ENCODE results near the gene ATOH8. TPM values are rescaled to one million over a fixed set of nuclear protein-coding genes. Genes with fewer than 3 reads are reported as not detected.
A peak's percentile ranks its signal among the peaks of the same experiment; 100 is the strongest.

Gene ATOH8
- total RNA-seq (ENCODE audit: unreplicated experiment) = 9.0 TPM
- long read RNA-seq, partial matches to known transcripts = 0 of 2 reads
- long read RNA-seq, other reads (novel, unspliced or antisense) = 1 of 2 reads

- H3K9me3 Mint-ChIP-seq (ENCODE audit: unreplicated experiment) = peaks cover 16% of the 10 kb centered on the region
- peak within 1 kb of the TSS; percentile 91 for H3K4me3 Mint-ChIP-seq (ENCODE audit: unreplicated experiment)
- H3K27ac Mint-ChIP-seq (ENCODE audit: unreplicated experiment) = peak within 1 kb of the TSS; percentile 48
- peaks cover 15% of the 10 kb centered on the region for H3K27me3 Mint-ChIP-seq (ENCODE audit: unreplicated experiment)
- no peak for TF ChIP-seq CTCF (IDR thresholded peaks at IDR 0.05; ENCODE audit: partially characterized antibody, unreplicated experiment)
- H3K4me1 Mint-ChIP-seq (ENCODE audit: low read depth, unreplicated experiment) = peaks cover 8% of the 10 kb centered on the region
- DNase-seq = peak; percentile 70
- no peaks in the 10 kb centered on the region for H3K36me3 Mint-ChIP-seq (ENCODE audit: unreplicated experiment)
Observed at GRCh38 chr2:85753525-85754312, at the start of gene ATOH8. TSS of gene ATOH8 (plus strand) at chr2:85753991. CDS start at chr2:85754190, 199 bp downstream.

- H3K9me3 Mint-ChIP-seq (ENCODE audit: unreplicated experiment) = no peaks in the 10 kb centered on the region
- peaks cover 5% of the 10 kb centered on the region for H3K36me3 Mint-ChIP-seq (ENCODE audit: unreplicated experiment)
- H3K27ac Mint-ChIP-seq (ENCODE audit: unreplicated experiment) = no peak overlapping the region
- TF ChIP-seq CTCF (IDR thresholded peaks at IDR 0.05; ENCODE audit: partially characterized antibody, unreplicated experiment) = no peak
- no peak overlapping the region for H3K4me3 Mint-ChIP-seq (ENCODE audit: unreplicated experiment)
- H3K27me3 Mint-ChIP-seq (ENCODE audit: unreplicated experiment) = no peaks in the 10 kb centered on the region
- H3K4me1 Mint-ChIP-seq (ENCODE audit: low read depth, unreplicated experiment) = no peaks in the 10 kb centered on the region
- DNase-seq = no peak
Observed at GRCh38 chr2:85704038-85704437, 49.8 kb upstream of the ATOH8 start.

- DNase-seq = no peak
- Mint-ChIP-seq H3K9me3 (ENCODE audit: unreplicated experiment) (no peaks in the 10 kb centered on the region), H3K36me3 (ENCODE audit: unreplicated experiment) (no peaks in the 10 kb centered on the region), H3K4me1 (ENCODE audit: low read depth, unreplicated experiment) (no peaks in the 10 kb centered on the region), H3K27me3 (ENCODE audit: unreplicated experiment) (no peaks in the 10 kb centered on the region), H3K4me3 (ENCODE audit: unreplicated experiment) (no peak overlapping the region), H3K27ac (ENCODE audit: unreplicated experiment) (no peak overlapping the region)
- no peak for TF ChIP-seq CTCF (IDR thresholded peaks at IDR 0.05; ENCODE audit: partially characterized antibody, unreplicated experiment)
Observed at GRCh38 chr2:85704800-85705679, 48.8 kb upstream of the ATOH8 start.

GRCh38 chr2:85705680-85706039, 48.1 kb upstream of the ATOH8 start:
- no peak overlapping the region for H3K27ac Mint-ChIP-seq (ENCODE audit: unreplicated experiment)
- H3K4me1 Mint-ChIP-seq (ENCODE audit: low read depth, unreplicated experiment) = no peaks in the 10 kb centered on the region
- no peak overlapping the region for H3K4me3 Mint-ChIP-seq (ENCODE audit: unreplicated experiment)
- no peaks in the 10 kb centered on the region for H3K36me3 Mint-ChIP-seq (ENCODE audit: unreplicated experiment)
- H3K27me3 Mint-ChIP-seq (ENCODE audit: unreplicated experiment) = no peaks in the 10 kb centered on the region
- TF ChIP-seq CTCF (IDR thresholded peaks at IDR 0.05; ENCODE audit: partially characterized antibody, unreplicated experiment) = no peak
- no peaks in the 10 kb centered on the region for H3K9me3 Mint-ChIP-seq (ENCODE audit: unreplicated experiment)
- no peak for DNase-seq

Data from glutamatergic neuron (in vitro differentiated cells).